Cardiac fibroblast (primary cell): ENCODE results near the gene NRG3.
A peak's percentile ranks its signal among the peaks of the same experiment; 100 is the strongest.

Source experiments
- DNase-seq, 2 donors: peaks; one replicate each; pipeline versions ENCODE4 v3.0.0 to v3.0.0-alpha.2; 2010; ENCODE audit warnings: low read depth in 2 of 2
- H3K4me3 ChIP-seq, 2 donors: replicated peaks in 1 of 2; 1 replicate in 1 of 2; 2 replicates in 1 of 2; pipeline ENCODE4 v1.5.1; 2011; ENCODE audit warnings: low read depth in 2 of 2, low read length in 2 of 2, mild to moderate bottlenecking in 2 of 2, moderate library complexity in 1 of 2
- CTCF ChIP-seq: IDR thresholded peaks from one replicate; pipeline ENCODE4 v1.5.1; 2011; ENCODE audit warnings: low read depth, mild to moderate bottlenecking, low read length, inconsistent platforms

The NRG3 gene

DNA sequence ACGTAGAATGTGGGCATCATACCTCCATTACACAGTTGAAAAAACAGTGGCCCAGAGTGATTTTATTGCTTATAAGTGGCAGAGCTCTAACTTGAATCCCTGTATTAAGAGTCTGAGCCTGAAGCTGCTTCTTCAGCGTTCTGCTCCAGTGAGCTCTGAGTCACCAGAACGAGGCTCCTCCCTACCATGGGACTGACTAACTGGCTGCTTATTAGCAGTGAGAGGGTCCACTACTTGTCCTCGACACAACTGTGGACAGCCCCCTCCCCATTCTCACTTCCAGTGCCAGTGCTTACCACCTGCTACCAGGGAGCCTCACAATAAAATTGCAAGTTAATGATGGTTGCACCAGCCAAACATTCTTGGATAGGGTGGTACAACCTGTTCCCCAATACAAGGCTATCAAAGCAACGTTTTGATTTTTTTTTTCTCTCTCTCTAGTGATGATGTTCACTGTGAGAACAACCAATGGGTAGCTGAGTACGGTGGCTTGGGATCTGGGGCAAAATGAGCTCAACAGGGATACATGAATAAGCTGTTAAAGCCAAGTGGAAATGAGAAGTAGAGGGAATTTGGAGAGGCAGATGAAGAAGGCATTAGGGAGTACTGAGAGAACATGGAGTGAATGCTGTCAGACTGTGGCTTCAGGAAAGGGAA lies 2.7 kb upstream of the NRG3 start:
- no peak overlapping the region for H3K4me3 ChIP-seq
- peak in 1 of 2 donors; percentile 40 for DNase-seq
- TF ChIP-seq CTCF, result no peak

DNA sequence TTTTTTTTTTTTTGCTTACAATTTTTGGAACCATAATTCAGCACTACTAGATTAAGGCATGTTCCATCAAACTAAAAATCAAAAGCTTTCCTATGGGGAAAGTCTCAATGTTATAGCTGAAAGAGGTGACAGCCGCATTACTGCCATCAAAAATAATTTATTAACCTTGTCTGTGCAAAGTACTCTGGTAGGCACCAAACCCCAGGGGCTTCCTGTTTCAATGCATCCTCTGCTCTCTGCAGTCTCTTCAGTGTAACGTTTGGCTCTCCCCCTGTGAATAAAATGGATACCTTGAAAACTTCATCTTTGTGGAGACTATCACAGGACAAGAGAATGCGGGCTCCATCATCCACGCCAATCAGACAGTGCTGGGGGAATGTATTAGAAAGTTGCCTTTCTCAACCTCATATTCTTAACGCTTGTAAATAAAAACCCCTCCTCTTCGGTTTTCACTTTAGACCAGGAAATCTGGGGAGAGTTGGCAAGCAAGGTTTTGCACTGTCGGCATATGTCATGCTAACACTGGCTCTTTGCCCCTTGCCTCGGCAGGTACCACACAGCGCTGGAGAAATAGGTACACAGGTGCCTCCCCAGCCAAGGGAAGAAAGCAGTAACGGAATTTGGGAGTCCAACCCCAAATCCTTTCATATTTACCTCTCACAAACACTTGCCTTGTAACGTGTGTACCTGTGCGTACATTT lies 1.6 kb upstream of the NRG3 start:
- no peak overlapping the region for H3K4me3 ChIP-seq
- TF ChIP-seq CTCF, result no peak
- DNase-seq, result no peak

- H3K4me3 ChIP-seq, result peak overlapping the region in 1 of 2 donors; percentile 41
- no peak for TF ChIP-seq CTCF
- peak; percentile 54 to 59 for DNase-seq
Measured at GRCh38 chr10:81873932-81874816, 820 bp upstream of the NRG3 start.

DNA sequence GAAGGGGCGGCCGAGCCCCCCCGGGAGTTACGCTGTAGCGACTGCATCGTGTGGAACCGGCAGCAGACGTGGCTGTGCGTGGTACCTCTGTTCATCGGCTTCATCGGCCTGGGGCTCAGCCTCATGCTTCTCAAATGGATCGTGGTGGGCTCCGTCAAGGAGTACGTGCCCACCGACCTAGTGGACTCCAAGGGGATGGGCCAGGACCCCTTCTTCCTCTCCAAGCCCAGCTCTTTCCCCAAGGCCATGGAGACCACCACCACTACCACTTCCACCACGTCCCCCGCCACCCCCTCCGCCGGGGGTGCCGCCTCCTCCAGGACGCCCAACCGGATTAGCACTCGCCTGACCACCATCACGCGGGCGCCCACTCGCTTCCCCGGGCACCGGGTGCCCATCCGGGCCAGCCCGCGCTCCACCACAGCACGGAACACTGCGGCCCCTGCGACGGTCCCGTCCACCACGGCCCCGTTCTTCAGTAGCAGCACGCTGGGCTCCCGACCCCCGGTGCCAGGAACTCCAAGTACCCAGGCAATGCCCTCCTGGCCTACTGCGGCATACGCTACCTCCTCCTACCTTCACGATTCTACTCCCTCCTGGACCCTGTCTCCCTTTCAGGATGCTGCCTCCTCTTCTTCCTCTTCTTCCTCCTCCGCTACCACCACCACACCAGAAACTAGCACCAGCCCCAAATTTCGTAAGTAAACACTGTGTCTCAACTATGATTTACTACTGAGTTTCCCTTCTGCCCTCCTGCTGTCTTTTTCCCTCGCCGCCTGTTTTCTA lies 666 bp downstream of the NRG3 start:
- H3K4me3 ChIP-seq, result peak overlapping the region in 1 of 2 donors; percentile 42

GRCh38 chr10:81876253-81877077 lies 1.5 kb downstream of the NRG3 start:
- no peak for TF ChIP-seq CTCF
- peak overlapping the region in 1 of 2 donors; percentile 42 for H3K4me3 ChIP-seq
- DNase-seq, result no peak

More for the DNA sequence above, 666 bp downstream of the NRG3 start:
- TF ChIP-seq CTCF, result no peak
- no peak for DNase-seq

DNA sequence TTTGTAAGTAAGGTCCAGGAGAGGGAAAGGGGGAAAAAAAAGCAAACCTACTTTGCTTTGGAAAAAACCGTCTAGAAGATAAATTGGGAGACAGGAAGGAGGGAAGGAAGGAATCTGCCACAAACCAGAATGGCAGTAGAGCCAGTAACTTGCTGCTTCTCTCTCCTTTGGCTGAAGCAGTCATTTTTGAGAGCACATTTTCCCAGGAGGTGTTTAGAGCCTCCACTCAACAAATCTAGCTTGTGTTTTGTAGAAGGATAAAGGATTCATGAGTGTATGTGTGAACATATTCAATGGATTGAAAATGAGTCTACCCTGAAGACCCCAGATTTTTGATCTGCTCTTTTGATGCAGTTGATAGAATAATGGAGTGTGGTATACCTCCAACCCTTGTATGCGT lies 2.6 kb downstream of the NRG3 start:
- no peak for DNase-seq
- H3K4me3 ChIP-seq, result no peak overlapping the region
- TF ChIP-seq CTCF, result no peak
